ENCODE results near the gene TRAPPC3.
A peak's percentile ranks its signal among the peaks of the same experiment; 100 is the strongest.

TRAPPC3 gene

DNA sequence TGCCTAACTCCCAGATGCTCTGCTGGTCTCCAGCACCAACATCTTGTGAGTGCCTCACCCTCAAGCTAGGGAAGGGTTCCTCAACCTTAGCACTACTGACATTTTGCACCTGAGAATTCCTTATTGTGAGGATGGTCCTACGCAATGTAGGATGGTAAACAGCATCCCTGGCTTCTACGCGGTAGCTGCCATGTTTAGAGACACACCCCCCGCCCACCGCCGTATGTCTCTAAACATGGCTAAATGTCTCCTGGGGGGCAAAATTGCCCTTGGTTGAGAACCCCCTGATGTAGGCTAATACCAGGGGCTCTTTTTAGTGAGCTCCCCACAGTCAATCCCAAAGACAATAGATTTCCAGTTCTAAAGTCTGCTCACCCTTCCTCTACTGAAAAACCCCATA, 4.2 kb upstream of the TRAPPC3 start:
- Histone ChIP-seq H3K27ac (ENCODE audit: extremely low read depth, low read depth, low read length) (no peak overlapping the region), H3K9me3 (ENCODE audit: control insufficient read depth, insufficient read depth, low read depth, low read length) (no peaks in the 10 kb centered on the region), H3K4me3 (ENCODE audit: low read depth, low read length) (no peak overlapping the region), H3K36me3 (ENCODE audit: control insufficient read depth in 2 of 2, insufficient read depth in 1 of 2, low read length in 2 of 2) (peaks cover 0 to 11% of the 10 kb centered on the region in 2 experiments; a peak in 1 of 3 replicates), H3K4me1 (ENCODE audit: control insufficient read depth, insufficient read depth, low read length) (peaks cover 5% of the 10 kb centered on the region)
- no peak for TF ChIP-seq ZNF221 (tag by site-specific recombination; IDR thresholded peaks at IDR 0.05; ENCODE audit: borderline replicate concordance)
- TF ChIP-seq ZNF184 (tag by site-specific recombination; IDR thresholded peaks at IDR 0.05), result no peak
- TF ChIP-seq ZNF549 (tag by site-specific recombination; IDR thresholded peaks at IDR 0.05), result no peak
- TF ChIP-seq, protein P1, sequence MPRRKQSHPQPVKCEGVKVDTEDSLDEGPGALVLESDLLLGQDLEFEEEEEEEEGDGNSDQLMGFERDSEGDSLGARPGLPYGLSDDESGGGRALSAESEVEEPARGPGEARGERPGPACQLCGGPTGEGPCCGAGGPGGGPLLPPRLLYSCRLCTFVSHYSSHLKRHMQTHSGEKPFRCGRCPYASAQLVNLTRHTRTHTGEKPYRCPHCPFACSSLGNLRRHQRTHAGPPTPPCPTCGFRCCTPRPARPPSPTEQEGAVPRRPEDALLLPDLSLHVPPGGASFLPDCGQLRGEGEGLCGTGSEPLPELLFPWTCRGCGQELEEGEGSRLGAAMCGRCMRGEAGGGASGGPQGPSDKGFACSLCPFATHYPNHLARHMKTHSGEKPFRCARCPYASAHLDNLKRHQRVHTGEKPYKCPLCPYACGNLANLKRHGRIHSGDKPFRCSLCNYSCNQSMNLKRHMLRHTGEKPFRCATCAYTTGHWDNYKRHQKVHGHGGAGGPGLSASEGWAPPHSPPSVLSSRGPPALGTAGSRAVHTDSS (tag by site-specific recombination; IDR thresholded peaks at IDR 0.05), result no peak
- no peak for TF ChIP-seq ZNF677 (tag by site-specific recombination; IDR thresholded peaks at IDR 0.05)
- TF ChIP-seq ZNF391 (tag by site-specific recombination; IDR thresholded peaks at IDR 0.05; ENCODE audit: borderline replicate concordance, low read depth), result no peak
- TF ChIP-seq KLF10 (tag by site-specific recombination; IDR thresholded peaks at IDR 0.05), result no peak
- TF ChIP-seq ZNF37A (tag by site-specific recombination; IDR thresholded peaks at IDR 0.05), result no peak
- TF ChIP-seq ZFHX2 (tag by site-specific recombination; conservative IDR thresholded peaks at IDR 0.05), result no peak
- TF ChIP-seq FEZF1 (tag by site-specific recombination; IDR thresholded peaks at IDR 0.05), result no peak
- no peak for TF ChIP-seq ZBTB7A (tag by site-specific recombination; IDR thresholded peaks at IDR 0.05; ENCODE audit: low read depth)
- no peak for TF ChIP-seq SALL2 (tag by site-specific recombination; IDR thresholded peaks at IDR 0.05; ENCODE audit: borderline replicate concordance)
- TF ChIP-seq ZNF157 (tag by site-specific recombination; IDR thresholded peaks at IDR 0.05), result no peak
- TF ChIP-seq GLI4 (tag by site-specific recombination; IDR thresholded peaks at IDR 0.05), result no peak
- TF ChIP-seq, protein P2, sequence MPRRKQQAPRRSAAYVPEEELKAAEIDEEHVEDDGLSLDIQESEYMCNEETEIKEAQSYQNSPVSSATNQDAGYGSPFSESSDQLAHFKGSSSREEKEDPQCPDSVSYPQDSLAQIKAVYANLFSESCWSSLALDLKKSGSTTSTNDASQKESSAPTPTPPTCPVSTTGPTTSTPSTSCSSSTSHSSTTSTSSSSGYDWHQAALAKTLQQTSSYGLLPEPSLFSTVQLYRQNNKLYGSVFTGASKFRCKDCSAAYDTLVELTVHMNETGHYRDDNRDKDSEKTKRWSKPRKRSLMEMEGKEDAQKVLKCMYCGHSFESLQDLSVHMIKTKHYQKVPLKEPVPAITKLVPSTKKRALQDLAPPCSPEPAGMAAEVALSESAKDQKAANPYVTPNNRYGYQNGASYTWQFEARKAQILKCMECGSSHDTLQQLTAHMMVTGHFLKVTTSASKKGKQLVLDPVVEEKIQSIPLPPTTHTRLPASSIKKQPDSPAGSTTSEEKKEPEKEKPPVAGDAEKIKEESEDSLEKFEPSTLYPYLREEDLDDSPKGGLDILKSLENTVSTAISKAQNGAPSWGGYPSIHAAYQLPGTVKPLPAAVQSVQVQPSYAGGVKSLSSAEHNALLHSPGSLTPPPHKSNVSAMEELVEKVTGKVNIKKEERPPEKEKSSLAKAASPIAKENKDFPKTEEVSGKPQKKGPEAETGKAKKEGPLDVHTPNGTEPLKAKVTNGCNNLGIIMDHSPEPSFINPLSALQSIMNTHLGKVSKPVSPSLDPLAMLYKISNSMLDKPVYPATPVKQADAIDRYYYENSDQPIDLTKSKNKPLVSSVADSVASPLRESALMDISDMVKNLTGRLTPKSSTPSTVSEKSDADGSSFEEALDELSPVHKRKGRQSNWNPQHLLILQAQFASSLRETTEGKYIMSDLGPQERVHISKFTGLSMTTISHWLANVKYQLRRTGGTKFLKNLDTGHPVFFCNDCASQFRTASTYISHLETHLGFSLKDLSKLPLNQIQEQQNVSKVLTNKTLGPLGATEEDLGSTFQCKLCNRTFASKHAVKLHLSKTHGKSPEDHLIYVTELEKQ (tag by site-specific recombination; IDR thresholded peaks at IDR 0.05; ENCODE audit: borderline replicate concordance), result no peak
- POLR2A ChIA-PET, result no interaction called here
- CTCF ChIA-PET, result interaction anchor here (0.6 to 5.8 kb wide), 4 partner anchors 35 to 244 kb away, joined by 3 to 48 read pairs (median 5); partner anchors contain the start of gene LSM10

DNA sequence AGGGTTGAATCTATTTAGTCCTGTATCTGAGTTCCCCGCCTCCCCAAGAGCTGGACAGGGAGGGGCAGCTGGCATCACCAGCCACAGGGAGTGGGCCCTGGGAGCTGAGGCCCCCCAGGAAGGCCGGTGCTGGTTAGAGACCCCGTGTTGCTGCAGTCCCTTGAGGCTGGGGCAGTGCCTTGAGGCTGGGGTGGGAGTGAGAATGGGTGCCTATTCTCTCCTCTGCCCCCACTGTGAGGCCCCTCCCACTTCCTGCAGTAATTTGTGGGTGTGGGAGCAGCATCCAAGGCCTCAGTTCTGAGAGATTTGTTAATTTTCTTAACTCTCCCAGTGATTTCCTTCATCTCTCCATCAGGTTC, 2.5 kb upstream of the TRAPPC3 start:
- ChIA-PET POLR2A (interaction anchor here (0.5 to 3.8 kb wide), 4 partner anchors 9 to 172 kb away, joined by 3 to 28 read pairs (median 16); partner anchors contain the start of gene EVA1B), CTCF (interaction anchor here (0.6 to 4.4 kb wide), 7 partner anchors 9 to 268 kb away, joined by 3 to 132 read pairs (median 8); no protein-coding TSS in a partner anchor)
- H3K4me3 ChIP-seq (ENCODE audit: low read depth, low read length), result no peak overlapping the region
- H3K4me1 ChIP-seq (ENCODE audit: control insufficient read depth, insufficient read depth, low read length), result no peaks in the 10 kb centered on the region
- H3K27ac ChIP-seq (ENCODE audit: extremely low read depth, low read depth, low read length), result no peak overlapping the region
- peaks cover 0 to 9% of the 10 kb centered on the region in 2 experiments; a peak in 1 of 3 replicates for H3K36me3 ChIP-seq (ENCODE audit: control insufficient read depth in 2 of 2, insufficient read depth in 1 of 2, low read length in 2 of 2)
- no peaks in the 10 kb centered on the region for H3K9me3 ChIP-seq (ENCODE audit: control insufficient read depth, insufficient read depth, low read depth, low read length)
- TF ChIP-seq, protein P3, sequence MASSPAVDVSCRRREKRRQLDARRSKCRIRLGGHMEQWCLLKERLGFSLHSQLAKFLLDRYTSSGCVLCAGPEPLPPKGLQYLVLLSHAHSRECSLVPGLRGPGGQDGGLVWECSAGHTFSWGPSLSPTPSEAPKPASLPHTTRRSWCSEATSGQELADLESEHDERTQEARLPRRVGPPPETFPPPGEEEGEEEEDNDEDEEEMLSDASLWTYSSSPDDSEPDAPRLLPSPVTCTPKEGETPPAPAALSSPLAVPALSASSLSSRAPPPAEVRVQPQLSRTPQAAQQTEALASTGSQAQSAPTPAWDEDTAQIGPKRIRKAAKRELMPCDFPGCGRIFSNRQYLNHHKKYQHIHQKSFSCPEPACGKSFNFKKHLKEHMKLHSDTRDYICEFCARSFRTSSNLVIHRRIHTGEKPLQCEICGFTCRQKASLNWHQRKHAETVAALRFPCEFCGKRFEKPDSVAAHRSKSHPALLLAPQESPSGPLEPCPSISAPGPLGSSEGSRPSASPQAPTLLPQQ (tag by site-specific recombination; IDR thresholded peaks at IDR 0.05), result no peak
- no peak for TF ChIP-seq SP2 (tag by site-specific recombination; IDR thresholded peaks at IDR 0.05)
- no peak for TF ChIP-seq ZEB2 (tag by site-specific recombination; IDR thresholded peaks at IDR 0.05)
- no peak for TF ChIP-seq ZXDB (tag by site-specific recombination; IDR thresholded peaks at IDR 0.05)
- TF ChIP-seq ZNF558 (tag by site-specific recombination; IDR thresholded peaks at IDR 0.05), result no peak
- TF ChIP-seq ZNF768 (tag by site-specific recombination; IDR thresholded peaks at IDR 0.05), result no peak
- TF ChIP-seq ZNF776 (tag by site-specific recombination; IDR thresholded peaks at IDR 0.05; ENCODE audit: borderline replicate concordance), result no peak
- 0 out of 2 replicates have a peak, but pooled peaks have one; percentile 35 for TF ChIP-seq KLF9 (tag by site-specific recombination; IDR thresholded peaks at IDR 0.05; ENCODE audit: low read depth)
- no peak for TF ChIP-seq ZNF514 (tag by site-specific recombination; IDR thresholded peaks at IDR 0.05)
- TF ChIP-seq BCL11B (tag by site-specific recombination; IDR thresholded peaks at IDR 0.05; ENCODE audit: low read depth), result no peak
- no peak for TF ChIP-seq ZNF202 (tag by site-specific recombination; IDR thresholded peaks at IDR 0.05; ENCODE audit: borderline replicate concordance)
- no peak for TF ChIP-seq ZFP41 (tag by site-specific recombination; IDR thresholded peaks at IDR 0.05; ENCODE audit: borderline replicate concordance)
- TF ChIP-seq, protein P4, sequence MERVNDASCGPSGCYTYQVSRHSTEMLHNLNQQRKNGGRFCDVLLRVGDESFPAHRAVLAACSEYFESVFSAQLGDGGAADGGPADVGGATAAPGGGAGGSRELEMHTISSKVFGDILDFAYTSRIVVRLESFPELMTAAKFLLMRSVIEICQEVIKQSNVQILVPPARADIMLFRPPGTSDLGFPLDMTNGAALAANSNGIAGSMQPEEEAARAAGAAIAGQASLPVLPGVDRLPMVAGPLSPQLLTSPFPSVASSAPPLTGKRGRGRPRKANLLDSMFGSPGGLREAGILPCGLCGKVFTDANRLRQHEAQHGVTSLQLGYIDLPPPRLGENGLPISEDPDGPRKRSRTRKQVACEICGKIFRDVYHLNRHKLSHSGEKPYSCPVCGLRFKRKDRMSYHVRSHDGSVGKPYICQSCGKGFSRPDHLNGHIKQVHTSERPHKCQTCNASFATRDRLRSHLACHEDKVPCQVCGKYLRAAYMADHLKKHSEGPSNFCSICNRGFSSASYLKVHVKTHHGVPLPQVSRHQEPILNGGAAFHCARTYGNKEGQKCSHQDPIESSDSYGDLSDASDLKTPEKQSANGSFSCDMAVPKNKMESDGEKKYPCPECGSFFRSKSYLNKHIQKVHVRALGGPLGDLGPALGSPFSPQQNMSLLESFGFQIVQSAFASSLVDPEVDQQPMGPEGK (tag by site-specific recombination; IDR thresholded peaks at IDR 0.05), result 0 out of 2 replicates have a peak, but pooled peaks have one; percentile 25
- no peak for TF ChIP-seq ZNF560 (tag by site-specific recombination; IDR thresholded peaks at IDR 0.05; ENCODE audit: borderline replicate concordance)
